HEK293 (cell line): ENCODE results near the gene TSEN2.

Experiments
- CTCF ChIA-PET: fragments of 350-600 bp; formaldehyde crosslinking; extraction: SDS; loops from one replicate; lab custom pipeline; 2021; ENCODE audit warnings: antibody characterized with exemption; lab: Yijun Ruan, JAX
- POLR2A ChIA-PET: fragments of 300-600 bp; formaldehyde crosslinking; extraction: SDS; loops from one replicate; lab custom pipeline; 2020; ENCODE audit warnings: antibody characterized with exemption, inconsistent platforms; lab: Yijun Ruan, JAX
- H3K27ac ChIP-seq: fragments of 200-500 bp; sonication (Bioruptor generic); 2 replicates; pipeline ENCODE4 v1.5.1; 2014; ENCODE audit warnings: low read depth, low read length, control low read depth, inconsistent platforms; ENCODE audit errors: extremely low read depth
- H3K36me3 ChIP-seq, 2 experiments: fragments of 200-500 bp in 1 of 2; sonication (Bioruptor generic) in 1 of 2; 1 replicate in 1 of 2; 2 replicates in 1 of 2; pipeline ENCODE4 v1.5.1; 2014 to 2017; ENCODE audit warnings: inconsistent platforms in 2 of 2, low read length in 2 of 2; ENCODE audit not compliant: control insufficient read depth in 2 of 2, insufficient read depth in 1 of 2
- H3K4me1 ChIP-seq: fragments of 200-500 bp; sonication (Bioruptor generic); 2 replicates; pipeline ENCODE4 v1.5.1; 2014; ENCODE audit warnings: mild to moderate bottlenecking, low read length, inconsistent platforms; ENCODE audit not compliant: control insufficient read depth, insufficient read depth
- H3K4me3 ChIP-seq: 2 replicates; pipeline ENCODE4 v1.5.1; 2011; ENCODE audit warnings: low read depth, mild to moderate bottlenecking, control low read depth, low read length, moderate library complexity
- H3K9me3 ChIP-seq: fragments of 200-500 bp; sonication (Bioruptor generic); 2 replicates; pipeline ENCODE4 v1.5.1; 2014; ENCODE audit warnings: low read depth, low read length, inconsistent platforms; ENCODE audit not compliant: control insufficient read depth, insufficient read depth
- HIC1 ChIP-seq: fragments of 450-650 bp; formaldehyde crosslinking; IDR thresholded peaks from 2 replicates; pipeline ENCODE4 v1.5.1; 2016; ENCODE audit warnings: missing biosample characterization, missing genetic modification characterization
- MYNN ChIP-seq: fragments of 450-650 bp; formaldehyde crosslinking; IDR thresholded peaks from 2 replicates; pipeline ENCODE4 v1.5.1; 2016; ENCODE audit warnings: missing biosample characterization, missing genetic modification characterization, borderline replicate concordance
- PRDM10 ChIP-seq: fragments of 450-650 bp; formaldehyde crosslinking; IDR thresholded peaks from 2 replicates; pipeline ENCODE4 v1.5.1; 2016; ENCODE audit warnings: missing biosample characterization, missing genetic modification characterization
- SETDB1 ChIP-seq: IDR thresholded peaks from one replicate; pipeline ENCODE4 v1.6.1; 2017; ENCODE audit warnings: mild to moderate bottlenecking, low read length, moderate library complexity, mixed read lengths; ENCODE audit not compliant: insufficient read length
- ZBTB17 ChIP-seq: fragments of 450-650 bp; formaldehyde crosslinking; IDR thresholded peaks from 2 replicates; pipeline ENCODE4 v1.5.1; 2016; ENCODE audit warnings: missing biosample characterization, missing genetic modification characterization
- ZBTB21 ChIP-seq: fragments of 450-650 bp; formaldehyde crosslinking; IDR thresholded peaks from 2 replicates; pipeline ENCODE4 v1.5.1; 2017; ENCODE audit warnings: missing biosample characterization, missing genetic modification characterization
- ZBTB49 ChIP-seq: fragments of 450-650 bp; formaldehyde crosslinking; IDR thresholded peaks from 2 replicates; pipeline ENCODE4 v1.5.1; 2016; ENCODE audit warnings: missing biosample characterization, missing genetic modification characterization, low read depth
- ZFP69B ChIP-seq: fragments of 450-650 bp; formaldehyde crosslinking; IDR thresholded peaks from 2 replicates; pipeline ENCODE4 v1.5.1; 2016; ENCODE audit warnings: missing biosample characterization, missing genetic modification characterization
- ZNF133 ChIP-seq: fragments of 450-650 bp; formaldehyde crosslinking; IDR thresholded peaks from 2 replicates; pipeline ENCODE4 v1.5.1; 2016; ENCODE audit warnings: missing biosample characterization, missing genetic modification characterization
- ZNF140 ChIP-seq: fragments of 450-650 bp; formaldehyde crosslinking; IDR thresholded peaks from 2 replicates; pipeline ENCODE4 v1.5.1; 2016; ENCODE audit warnings: missing biosample characterization, missing genetic modification characterization
- ZNF202 ChIP-seq: fragments of 450-650 bp; formaldehyde crosslinking; IDR thresholded peaks from 2 replicates; pipeline ENCODE4 v1.5.1; 2016; ENCODE audit warnings: missing biosample characterization, missing genetic modification characterization, borderline replicate concordance
- ZNF266 ChIP-seq: fragments of 450-650 bp; formaldehyde crosslinking; IDR thresholded peaks from 2 replicates; pipeline ENCODE4 v1.5.1; 2016; ENCODE audit warnings: missing biosample characterization, missing genetic modification characterization, low read depth
- ZNF280D ChIP-seq: fragments of 450-650 bp; formaldehyde crosslinking; IDR thresholded peaks from 2 replicates; pipeline ENCODE4 v1.5.1; 2016; ENCODE audit warnings: missing biosample characterization, missing genetic modification characterization
- ZNF341 ChIP-seq: fragments of 450-650 bp; formaldehyde crosslinking; IDR thresholded peaks from 2 replicates; pipeline ENCODE4; 2016; ENCODE audit warnings: low read depth, missing biosample characterization, missing genetic modification characterization
- ZNF391 ChIP-seq: fragments of 450-650 bp; formaldehyde crosslinking; IDR thresholded peaks from 2 replicates; pipeline ENCODE4 v1.5.1; 2016; ENCODE audit warnings: low read depth, missing biosample characterization, missing genetic modification characterization, borderline replicate concordance
- ZNF426 ChIP-seq: fragments of 450-650 bp; formaldehyde crosslinking; IDR thresholded peaks from 2 replicates; pipeline ENCODE4 v1.5.1; 2017; ENCODE audit warnings: missing biosample characterization, missing genetic modification characterization, mild to moderate bottlenecking, inconsistent platforms, moderate library complexity
- ZNF473 ChIP-seq: fragments of 450-650 bp; formaldehyde crosslinking; IDR thresholded peaks from 2 replicates; pipeline ENCODE4 v1.5.1; 2017; ENCODE audit warnings: missing biosample characterization, missing genetic modification characterization
- ZNF580 ChIP-seq: fragments of 450-650 bp; formaldehyde crosslinking; IDR thresholded peaks from 2 replicates; pipeline ENCODE4 v1.5.1; 2016; ENCODE audit warnings: missing biosample characterization, missing genetic modification characterization
- ZNF629 ChIP-seq: fragments of 450-650 bp; formaldehyde crosslinking; IDR thresholded peaks from 2 replicates; pipeline ENCODE4 v1.5.1; 2017; ENCODE audit warnings: missing biosample characterization, missing genetic modification characterization
- ZNF701 ChIP-seq: fragments of 450-650 bp; formaldehyde crosslinking; IDR thresholded peaks from 2 replicates; pipeline ENCODE4 v1.5.1; 2016; ENCODE audit warnings: missing biosample characterization, missing genetic modification characterization
- ZNF747 ChIP-seq: fragments of 450-650 bp; formaldehyde crosslinking; IDR thresholded peaks from 2 replicates; pipeline ENCODE4 v1.5.1; 2016; ENCODE audit warnings: missing biosample characterization, missing genetic modification characterization

TSEN2 gene

GRCh38 chr3:12487336-12487735, 3.1 kb downstream of the TSEN2 start:
- TF ChIP-seq ZBTB21 (tag by site-specific recombination) (no peak), ZNF266 (tag by site-specific recombination) (no peak), PRDM10 (tag by site-specific recombination) (no peak), ZNF747 (tag by site-specific recombination) (no peak), ZNF341 (tag by site-specific recombination) (no peak), ZNF391 (no peak), ZBTB49 (tag by site-specific recombination) (no peak), ZNF140 (tag by site-specific recombination) (no peak), ZNF280D (tag by site-specific recombination) (no peak), ZNF202 (no peak), ZNF580 (tag by site-specific recombination) (no peak), ZNF473 (tag by site-specific recombination) (no peak), ZNF701 (tag by site-specific recombination) (no peak)
- no peak overlapping the region for H3K4me3 ChIP-seq
- ChIA-PET CTCF (interaction anchor here (3.6 kb wide), 1 partner anchor 8 kb away, joined by 15 read pairs; no protein-coding TSS in a partner anchor), POLR2A (no interaction called here)
- H3K4me1 ChIP-seq: peaks cover 12% of the 10 kb centered on the region; the same call in 1 of the 2 replicates
- no peaks in the 10 kb centered on the region for H3K9me3 ChIP-seq
- peaks cover 0 to 45% of the 10 kb centered on the region in 2 experiments; a peak in 1 of 3 replicates for H3K36me3 ChIP-seq
- no peak overlapping the region for H3K27ac ChIP-seq

GRCh38 chr3:12487786-12488185, 3.5 kb downstream of the TSEN2 start:
- H3K27ac ChIP-seq: no peak overlapping the region
- H3K4me3 ChIP-seq: no peak overlapping the region
- no peaks in the 10 kb centered on the region for H3K9me3 ChIP-seq
- peaks cover 12% of the 10 kb centered on the region; the same call in 1 of the 2 replicates for H3K4me1 ChIP-seq
- CTCF ChIA-PET: no interaction called here
- peaks cover 0 to 49% of the 10 kb centered on the region in 2 experiments; a peak in 1 of 3 replicates for H3K36me3 ChIP-seq
- POLR2A ChIA-PET: no interaction called here
- TF ChIP-seq ZFP69B (tag by site-specific recombination) (no peak), ZNF426 (tag by site-specific recombination) (no peak), ZNF629 (no peak), SETDB1 (no peak), MYNN (tag by site-specific recombination) (no peak), ZBTB17 (no peak), HIC1 (tag by site-specific recombination) (no peak), ZNF133 (tag by site-specific recombination) (no peak)
